DMS53 treated with DMSO at 0.1 percent for 48 hours (cell line): ENCODE data around the gene TARP.
A peak's percentile ranks its signal among the peaks of the same experiment; 100 is the strongest.

Source experiments
- DNase-seq: peaks from one replicate; lab custom pipeline; 2025; ENCODE audit not compliant: unreplicated experiment; lab: John Stamatoyannopoulos, UW

The TARP gene

DNA sequence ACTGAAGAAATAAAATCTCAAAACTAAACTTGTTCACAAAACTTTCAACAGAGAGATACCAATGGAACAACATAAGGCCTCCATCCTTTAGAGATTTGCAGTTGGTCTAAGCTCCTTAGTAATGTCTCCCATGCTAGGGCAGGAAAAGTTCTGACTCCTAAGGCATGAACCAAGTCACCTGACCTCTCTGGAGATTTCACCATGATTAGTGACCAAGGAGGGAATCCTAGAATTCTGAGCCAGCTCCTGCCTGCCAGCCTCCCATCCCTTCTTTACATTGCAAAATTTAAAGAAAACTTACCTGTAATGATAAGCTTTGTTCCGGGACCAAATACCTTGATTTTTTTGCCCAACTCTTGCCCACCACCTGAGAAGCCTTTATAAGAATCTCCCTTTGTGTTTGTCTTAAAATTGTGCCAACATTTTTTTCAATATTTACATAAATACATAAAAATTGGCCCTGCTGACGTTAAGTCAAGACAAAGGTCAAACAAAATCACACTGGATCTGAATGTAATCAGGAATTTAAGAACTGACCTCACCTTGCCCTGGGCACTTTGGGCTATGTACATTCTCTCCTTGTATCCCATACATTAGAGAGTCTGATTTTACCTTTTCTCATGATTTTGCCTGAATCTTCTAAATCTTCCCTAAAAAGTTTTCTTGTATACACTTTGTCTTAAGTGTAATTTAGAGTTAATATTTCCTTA, at the start of gene TARP:
Gene TARP (minus strand): TSS at position 351 of the 710 bp plus-strand sequence.
- DNase-seq: no peak

DNA sequence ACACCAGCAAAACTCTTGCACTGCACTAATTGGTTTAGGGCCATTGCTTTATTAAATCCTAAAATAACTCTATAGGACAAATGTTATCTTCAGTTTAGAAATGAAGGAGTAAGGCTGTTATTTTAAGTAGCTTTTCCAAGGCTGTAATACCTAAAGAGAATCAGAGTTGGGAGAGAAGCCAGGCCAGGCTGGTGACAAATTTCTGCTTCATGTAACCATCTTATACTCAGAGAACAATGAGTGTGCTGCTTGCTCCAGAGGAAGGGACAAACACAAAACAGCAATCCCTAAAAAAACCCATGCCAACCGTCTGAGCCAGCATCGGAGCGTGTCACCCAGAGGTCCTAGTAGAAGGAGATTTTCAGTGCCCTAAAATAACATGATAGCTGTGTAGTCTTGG, 49.7 kb upstream of the TARP start:
- no peak for DNase-seq

DNA sequence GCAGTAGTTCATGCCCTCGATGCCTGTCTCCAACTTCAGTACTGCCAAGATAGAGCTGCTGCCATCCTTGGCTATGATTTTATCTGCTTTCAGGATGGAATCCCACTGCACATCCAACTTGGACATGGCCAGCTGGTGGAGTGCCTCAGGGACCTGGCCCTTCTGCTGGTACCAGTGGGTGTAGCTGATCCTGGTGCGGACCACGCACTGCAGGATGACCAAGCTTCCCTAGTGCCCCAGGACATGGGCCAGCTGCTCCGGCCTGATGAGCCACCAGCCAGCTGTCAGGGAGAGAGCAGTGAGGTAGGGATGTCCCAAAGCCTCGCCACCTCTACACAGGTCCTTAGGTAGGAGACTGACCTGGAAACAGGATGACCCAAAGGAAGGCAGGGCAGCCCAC, 49.0 kb upstream of the TARP start:
- DNase-seq: no peak

DNA sequence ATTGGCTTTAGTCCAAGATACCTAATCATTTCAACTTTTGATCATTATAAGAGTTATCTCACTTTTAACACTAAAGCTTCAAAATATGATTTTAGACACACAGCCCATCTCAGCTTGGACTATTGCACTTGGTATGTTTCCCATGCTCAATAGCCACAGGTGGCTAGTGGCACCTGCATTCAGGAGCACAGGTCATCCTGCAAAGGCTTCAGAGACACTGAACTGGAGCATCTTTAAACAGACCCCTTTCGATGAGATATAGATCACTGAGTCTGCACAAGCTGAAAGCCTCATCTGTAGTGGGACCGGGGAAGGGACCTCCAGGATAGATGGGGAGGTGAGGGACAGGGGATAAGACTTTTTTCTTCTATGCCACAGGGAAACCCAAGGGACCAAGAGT, 48.5 kb upstream of the TARP start:
- DNase-seq: no peak

DNA sequence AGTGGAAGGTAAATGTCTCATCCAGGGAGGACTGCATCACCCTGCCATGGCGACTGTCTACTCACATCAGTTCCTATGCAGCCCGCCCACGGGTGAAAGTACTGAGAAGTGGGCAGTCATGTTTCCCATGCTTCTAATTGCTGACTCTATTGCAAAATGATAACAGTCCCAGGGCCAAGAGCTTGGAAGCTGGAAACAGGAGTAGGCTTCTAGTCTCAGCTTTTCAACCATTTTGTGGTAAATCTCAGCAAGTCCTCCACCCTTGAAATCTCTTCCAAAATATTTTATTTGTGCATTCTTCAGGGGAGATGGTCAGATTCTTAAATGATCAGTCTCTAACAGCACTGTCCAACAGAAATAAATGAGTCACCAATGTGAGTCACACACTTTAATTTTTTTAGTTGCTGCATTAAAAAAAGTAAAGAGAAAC, 48.1 kb upstream of the TARP start:
- DNase-seq: no peak

DNA sequence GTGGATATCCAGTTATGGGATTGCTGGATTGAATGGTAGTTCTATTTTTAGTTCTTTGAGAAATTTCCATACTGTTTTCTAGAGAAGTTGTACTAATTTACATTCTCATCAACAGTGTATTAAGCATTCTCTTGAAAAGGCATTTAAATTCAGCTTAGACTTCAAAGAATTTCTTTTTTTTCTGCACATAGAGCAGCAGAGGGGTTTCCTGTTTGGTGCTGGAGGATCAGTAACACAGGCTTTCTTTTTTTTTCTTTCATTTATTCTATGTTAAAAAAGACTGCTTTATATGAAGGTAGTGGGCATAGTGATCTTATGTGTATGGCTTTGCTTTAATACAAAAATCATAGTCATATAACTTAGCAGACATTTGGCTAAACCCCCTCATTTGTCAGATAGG, 47.6 kb upstream of the TARP start:
- DNase-seq: no peak

DNA sequence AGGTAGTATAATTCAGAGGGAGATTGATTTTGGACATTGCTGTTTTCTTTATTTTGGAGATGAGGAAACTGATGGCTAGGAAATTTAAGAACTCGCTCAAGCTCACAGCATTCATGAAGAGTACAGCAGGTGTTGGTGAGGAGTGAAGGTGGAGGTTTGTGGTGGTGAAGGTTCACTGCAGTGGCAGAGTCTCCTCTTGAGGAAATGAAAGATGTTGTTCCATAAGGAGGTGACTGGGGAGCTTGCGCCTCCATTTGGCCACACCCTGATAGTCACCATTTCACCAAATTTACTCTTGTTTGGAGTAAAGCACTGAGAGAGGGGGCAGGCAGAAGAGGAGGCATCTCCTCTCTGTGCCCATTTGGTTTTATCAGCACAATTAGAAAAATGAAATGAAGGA, 46.4 kb upstream of the TARP start:
- no peak for DNase-seq

DNA sequence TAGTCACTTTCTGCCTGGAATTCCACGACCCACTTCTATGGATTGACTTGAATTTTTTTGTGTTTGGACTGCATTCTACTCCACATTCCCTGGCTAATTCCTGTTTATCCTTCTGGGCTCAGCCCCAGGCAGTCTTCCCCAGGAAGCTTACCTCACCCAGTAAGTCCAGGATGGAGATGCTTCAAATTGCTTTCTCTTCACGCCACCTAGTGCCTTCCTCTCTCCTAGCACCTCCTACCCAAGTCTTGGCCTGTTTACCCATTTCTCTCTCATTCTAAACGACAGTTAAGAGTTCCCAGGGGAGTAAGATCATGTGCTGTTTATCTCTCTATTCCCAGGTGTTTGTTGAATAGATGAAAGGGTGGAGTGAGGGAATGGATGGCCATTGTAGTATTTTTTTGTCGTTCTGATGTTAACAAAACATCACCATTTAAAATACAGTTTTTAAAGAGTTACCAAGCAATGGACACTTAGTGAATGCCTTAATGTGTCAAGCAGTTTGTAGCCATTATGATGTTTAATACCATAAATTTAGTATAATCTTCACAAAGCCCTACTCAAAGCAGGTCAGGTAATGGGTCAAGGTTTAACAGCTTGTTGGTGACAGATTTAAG, 45.5 kb upstream of the TARP start:
- peak; percentile 71 for DNase-seq

DNA sequence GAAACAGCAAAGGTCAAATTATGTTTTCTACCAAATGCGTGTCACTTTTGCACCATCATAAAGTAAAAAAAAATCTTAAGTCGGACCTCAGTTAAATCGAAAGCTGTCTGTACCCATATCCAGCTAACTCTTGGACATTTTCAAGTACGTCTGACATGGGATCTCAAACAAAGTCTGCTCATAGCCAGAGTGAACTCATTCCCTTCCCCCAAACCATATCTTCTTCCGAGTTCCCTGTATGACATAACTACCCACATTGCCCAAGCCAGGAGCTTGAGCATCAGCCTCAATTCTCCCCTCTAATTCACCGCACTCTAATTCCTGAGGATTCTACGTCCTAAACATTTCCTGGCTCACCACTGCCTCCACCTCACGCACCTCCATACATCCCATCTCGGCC, 44.8 kb upstream of the TARP start:
- DNase-seq: no peak

DNA sequence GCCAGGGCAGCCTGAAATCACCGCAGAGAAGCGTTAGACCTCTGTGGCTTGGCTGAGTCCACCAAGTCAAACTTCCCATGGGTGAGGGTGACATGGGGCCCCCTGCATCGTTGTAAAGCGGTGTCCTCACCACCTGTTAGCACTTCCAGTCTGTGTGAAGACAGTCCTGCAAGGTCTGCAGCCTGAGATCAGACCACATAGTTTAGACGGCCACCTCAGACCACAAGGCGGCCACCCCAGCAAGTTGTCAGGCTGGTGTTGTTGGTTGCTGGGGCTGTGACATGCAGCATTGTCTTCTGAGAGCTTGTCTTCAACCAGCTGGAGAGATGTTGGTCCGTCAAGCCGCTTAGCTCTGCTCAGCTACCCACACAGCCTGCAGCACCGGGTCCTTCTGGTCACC, 44.1 kb upstream of the TARP start:
- no peak for DNase-seq

DNA sequence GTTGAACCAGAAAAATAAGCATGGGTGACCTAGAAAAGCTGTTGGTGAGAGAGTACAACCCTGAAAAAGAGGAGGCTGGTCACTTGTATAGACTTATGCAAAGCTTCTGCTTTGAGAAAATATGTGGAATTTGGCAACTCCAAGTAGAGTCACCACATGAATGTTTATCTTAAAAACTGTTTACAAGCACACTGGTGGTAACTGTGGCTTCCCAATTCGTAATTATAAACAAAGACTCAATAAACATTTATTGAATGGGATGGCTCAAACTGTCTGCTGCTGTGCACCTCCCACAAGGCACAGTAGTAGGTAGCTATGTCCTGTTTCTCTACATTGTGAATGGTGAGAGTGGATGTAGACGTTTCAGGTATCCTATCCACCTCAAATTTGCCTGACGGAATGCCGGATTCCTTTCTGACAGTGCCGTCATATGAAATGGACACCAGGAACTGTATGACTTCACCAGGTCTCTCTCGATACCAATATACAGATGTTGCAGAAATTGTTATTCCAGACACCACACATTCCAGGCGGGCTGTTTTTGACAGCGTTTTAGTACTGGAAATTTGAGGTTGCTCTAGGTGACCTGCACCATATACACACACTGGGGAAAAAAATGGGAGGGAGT, 43.4 kb upstream of the TARP start:
- no peak for DNase-seq

DNA sequence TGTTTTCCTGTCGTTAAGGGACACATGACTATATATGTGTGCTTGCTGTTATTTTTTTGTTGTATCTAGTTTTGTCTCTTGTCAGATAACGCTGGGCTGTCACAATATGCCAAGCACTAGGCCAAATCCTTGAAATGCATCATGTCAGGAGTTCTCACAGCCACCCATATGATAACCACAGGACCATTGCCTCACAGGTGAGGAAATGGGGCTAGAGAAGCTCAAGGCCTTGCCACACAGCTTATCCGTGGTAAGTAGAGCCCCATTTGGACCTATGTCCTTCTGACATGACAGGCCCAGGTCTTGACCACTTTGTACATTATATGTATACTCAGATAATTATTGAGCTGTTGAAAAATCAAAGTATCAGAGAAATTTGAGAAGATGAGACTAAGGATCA, 42.0 kb upstream of the TARP start:
- no peak for DNase-seq

DNA sequence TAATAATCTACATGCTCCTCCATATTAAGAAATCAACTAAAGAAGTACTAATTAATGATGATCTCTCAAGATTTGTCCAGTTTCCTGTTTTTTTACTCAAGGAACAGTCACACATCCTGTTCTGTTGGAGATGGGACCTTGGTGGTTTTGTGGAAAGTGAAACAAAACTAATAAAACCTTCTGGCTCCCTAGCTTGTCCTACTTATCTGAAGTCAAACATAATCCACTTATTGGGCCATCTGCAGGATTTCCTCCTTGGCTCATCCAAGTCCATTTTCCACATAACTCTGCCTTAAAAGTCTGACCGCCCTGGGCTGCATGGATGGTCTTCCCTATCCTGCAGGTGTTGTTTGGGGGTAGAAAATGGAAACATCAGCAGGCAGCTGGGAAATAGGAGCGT, 39.4 kb upstream of the TARP start:
- DNase-seq: no peak

DNA sequence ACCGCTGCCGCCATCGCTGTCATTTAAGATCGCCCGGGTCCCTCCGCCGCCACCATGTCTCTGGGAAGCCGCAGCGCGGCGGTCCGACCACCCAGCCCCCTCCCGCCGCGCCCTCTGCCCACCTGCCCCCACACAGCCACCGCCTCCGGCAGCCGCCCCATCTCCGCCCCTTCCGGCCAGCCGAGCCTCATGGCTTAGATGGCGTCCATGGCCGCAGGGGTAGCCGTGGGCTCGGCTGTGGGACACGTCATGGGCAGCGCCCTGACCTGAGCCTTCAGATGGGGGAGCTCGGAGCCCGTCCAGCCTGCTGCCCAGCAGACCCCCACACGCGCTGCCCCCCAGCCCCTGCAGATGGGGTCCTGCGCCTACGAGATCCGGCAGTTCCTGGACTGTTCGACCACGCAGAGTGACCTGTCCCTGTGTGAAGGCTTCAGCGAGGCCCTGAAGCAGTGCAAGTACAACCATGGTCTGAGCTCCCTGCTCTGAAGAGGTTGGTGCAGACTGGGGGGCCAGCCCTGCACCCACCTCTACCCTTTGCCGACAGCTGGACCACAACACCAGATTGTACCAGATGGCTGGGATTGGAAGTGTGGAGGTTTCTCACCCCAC, 38.0 kb upstream of the TARP start:
- no peak for DNase-seq

DNA sequence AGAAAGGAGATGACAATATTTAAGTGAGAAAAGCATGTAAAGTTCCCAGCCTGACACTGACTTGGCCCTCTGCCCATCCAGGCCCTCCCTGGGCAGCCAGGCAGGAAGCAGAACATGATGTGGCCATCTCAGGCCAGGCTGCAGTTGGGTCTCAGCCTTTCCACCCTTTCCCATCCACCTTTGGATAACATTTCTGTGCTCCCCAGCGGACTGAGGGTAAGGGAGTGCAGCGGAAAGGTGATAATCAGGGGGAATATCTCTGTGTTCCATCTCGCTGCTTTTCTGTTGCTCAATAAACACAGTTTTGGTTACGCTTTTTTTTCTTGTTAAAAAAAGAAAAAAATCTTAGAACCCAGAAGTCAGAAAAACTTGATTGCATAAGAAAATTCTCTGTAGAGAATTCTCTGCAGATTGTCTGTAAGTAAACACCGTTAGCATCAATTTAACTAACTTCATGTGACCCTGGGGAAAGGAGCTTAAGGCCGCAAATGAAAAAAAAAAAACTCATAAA, 37.2 kb upstream of the TARP start:
- DNase-seq: no peak

DNA sequence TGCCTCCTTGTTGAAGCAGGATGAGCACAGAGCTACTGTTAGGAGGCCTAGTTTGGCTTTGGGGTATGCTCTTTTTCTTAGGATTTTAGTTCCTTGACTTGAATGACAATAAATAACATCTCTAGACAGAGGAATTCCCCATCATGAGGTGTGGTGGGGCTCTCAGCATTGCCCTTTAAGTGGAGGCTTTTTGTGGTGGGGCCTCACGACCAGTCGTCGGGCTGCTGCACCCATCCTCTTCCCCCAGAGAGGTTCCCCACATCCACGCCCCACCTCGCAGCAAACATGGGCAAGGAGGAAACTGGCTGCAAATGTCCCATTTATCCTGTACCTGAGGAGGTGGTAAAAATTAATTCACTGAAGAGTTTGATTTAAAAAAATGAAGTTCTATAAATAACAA, 36.1 kb upstream of the TARP start:
- DNase-seq: no peak

DNA sequence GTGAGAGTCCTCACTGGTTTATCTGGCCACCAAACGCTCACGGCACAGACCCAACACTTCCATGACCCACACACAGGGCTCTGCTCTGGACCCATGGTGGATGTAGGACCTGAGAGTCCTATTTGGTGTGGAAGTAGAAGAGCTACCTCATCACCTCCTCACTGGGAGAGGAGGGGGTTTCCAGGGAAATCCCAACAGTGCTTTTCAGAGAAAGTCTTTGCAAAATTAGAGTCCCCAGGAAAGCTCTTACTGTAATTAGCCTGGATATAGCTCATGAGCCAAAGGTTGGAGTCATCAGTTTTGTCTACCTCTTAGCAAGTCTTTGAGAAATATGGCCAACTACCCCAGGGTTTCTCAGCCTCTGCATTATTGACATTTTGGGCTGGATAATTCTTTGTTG, 34.7 kb upstream of the TARP start:
- no peak for DNase-seq

DNA sequence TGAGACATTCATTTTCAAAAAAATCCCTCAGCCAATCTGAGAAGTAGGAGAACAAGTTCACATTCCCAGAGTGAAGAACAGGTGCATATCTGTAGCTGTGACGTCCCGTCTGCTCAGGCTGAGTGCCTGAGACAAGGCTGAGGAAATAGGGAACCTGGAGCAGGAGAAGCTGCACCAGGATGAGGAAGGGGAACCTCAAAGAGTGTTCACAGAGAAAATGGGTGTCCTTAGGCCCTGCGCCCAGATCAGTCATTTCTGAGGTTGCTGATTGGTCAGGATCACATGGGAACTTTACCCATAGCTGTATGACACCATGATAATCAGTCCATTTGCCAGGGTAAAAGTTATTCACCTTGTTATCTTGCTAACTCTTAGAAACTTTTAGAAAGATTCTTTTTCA, 34.2 kb upstream of the TARP start:
- DNase-seq: no peak

DNA sequence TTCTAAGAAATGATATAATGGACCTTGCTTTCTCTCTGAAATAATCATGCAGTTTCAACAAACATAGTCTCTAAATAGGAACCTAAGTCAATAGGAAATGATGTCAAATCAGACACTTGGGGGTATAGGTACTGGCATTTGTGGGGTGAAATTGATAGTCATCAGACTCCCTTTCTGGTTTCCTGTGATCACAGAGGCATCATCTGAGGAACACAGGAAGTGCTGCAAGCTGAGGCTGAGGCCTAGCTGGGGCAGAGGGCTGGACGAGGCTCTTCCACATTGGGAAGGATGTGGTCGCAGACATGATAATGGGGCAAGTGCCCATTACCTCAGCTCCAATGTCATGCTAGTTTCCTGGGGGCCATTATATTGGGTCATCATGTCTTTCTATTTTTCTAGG, 33.5 kb upstream of the TARP start:
- DNase-seq: no peak

DNA sequence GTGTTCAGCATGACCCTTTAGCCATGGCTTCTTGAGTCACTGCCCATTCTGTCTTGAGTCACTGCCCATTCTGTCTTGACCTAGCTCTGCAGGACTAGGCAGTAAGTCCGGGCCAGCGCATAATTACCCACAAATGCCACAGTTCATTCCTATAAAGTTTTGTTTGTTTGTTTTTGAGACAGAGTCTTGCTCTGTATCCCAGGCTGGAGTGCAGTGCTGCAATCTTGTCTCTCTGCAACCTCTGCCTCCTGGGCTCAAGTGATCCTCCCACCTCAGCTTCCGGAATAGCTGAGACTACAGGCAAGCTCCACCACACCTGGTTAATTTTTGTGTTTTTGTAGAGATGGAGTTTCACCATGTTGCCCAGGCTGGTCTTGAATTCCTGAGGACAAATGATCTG, 32.7 kb upstream of the TARP start:
- DNase-seq: no peak

DNA sequence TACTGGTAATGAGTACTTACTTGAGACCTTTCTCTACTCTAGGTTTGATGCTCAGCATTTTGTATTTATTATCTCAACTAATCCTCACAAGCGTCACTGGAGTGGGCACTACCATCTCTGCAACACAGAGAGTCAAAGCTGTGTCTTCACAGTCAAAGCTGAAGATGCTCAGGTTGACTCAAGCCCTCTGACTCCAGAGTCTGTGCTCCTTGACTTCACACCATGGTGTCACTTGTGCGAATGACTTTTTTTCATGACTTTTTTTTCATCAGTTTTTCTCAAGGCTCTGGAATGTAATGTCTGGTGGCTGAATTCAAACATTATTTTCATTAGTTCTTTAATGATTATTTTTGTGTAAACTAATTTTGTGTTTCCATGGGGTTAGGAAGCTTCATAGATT, 30.4 kb upstream of the TARP start:
- no peak for DNase-seq

DNA sequence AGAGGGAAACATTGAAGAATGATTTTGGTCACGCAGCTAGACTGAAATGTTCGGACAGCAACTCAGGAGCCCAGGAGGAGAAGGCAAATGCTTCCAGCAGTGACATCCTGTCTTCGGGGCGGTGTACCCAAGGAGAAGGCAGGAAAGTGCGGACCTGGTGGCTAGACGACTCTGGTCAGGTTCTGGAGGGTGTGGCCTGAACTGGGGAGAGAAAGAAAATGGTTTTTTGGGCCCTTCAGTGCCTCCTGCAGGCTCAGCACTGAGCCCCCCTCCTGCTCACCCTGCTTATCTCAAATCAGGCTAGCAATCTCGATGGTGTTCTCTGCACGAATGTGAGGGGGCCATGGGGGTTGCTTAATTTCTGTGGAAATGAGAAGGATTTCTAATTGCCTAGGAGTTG, 26.7 kb upstream of the TARP start:
- DNase-seq: no peak
